ENCODE results near the gene ANXA6.
A peak's percentile ranks its signal among the peaks of the same experiment; 100 is the strongest.

Gene ANXA6

GRCh38 chr5:151058891-151059489, 98.6 kb downstream of the ANXA6 start:
- H3K27ac Mint-ChIP-seq, result peak overlapping the region in 1 of 3 experiments; percentile 13
- H3K36me3 Mint-ChIP-seq (ENCODE audit: low read depth), result peaks cover 40% of the 10 kb centered on the region
- H3K4me3 Mint-ChIP-seq, result no peak overlapping the region
- H3K4me1 Mint-ChIP-seq, result peaks cover 25% of the 10 kb centered on the region
- no peak for TF ChIP-seq CTCF (IDR thresholded peaks at IDR 0.05; ENCODE audit: unreplicated experiment in 3 of 3)
- no peaks in the 10 kb centered on the region for H3K27me3 Mint-ChIP-seq (ENCODE audit: low read depth)
- H3K9me3 Mint-ChIP-seq, result no peaks in the 10 kb centered on the region

GRCh38 chr5:151058301-151058700, 99.3 kb downstream of the ANXA6 start:
- peaks cover 18% of the 10 kb centered on the region for H3K4me1 Mint-ChIP-seq
- H3K4me3 Mint-ChIP-seq, result no peak overlapping the region
- no peak overlapping the region for H3K27ac Mint-ChIP-seq
- H3K36me3 Mint-ChIP-seq (ENCODE audit: low read depth), result peaks cover 40% of the 10 kb centered on the region
- TF ChIP-seq CTCF (IDR thresholded peaks at IDR 0.05; ENCODE audit: unreplicated experiment in 3 of 3), result no peak
- no peaks in the 10 kb centered on the region for H3K9me3 Mint-ChIP-seq
- no peaks in the 10 kb centered on the region for H3K27me3 Mint-ChIP-seq (ENCODE audit: low read depth)

DNA sequence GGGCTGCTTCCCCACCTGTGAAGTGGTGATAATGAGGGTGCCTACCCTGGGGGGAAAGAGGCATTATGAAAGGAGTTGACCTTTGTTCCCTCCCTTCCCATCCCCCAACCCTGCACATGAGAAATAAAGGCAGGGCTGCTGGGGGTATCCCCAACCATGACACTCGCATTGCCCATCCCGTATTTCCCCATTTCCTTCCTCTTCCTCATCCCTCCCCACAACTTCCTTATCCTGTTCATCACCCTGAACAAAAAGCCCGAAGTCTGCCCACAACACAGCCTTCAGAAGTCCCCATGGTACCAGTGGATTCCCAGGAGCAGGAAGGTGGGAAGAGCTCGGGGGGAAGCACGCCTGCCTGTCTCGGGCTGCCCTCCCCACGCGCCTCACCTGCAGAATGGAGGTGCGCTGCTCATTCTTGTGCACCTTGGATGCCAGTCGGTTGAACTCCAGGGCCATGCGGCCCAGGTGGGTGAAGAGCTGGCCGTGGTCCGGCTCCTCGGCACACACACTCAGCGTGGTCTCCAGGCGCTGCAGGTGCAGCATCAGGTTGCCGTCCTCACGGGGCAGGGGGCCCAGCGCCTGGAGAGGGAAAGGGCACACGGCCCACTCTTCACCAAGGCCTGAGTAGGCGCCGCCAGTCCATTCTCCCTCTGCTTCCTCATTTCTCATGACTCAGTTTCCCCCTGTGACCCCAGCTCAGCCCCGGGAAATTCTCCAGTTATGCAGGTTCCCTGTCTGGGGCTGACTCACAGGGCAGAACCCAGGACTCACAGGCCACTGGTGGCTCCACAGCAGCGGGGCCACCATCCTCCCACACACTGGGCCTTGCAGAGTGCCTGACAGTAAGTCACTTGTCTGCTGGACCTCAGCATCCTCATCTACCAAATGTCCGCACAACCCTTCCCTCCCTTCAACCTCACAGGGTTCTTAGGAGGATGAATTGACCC, 100.9 kb downstream of the ANXA6 start:
- no peaks in the 10 kb centered on the region for H3K27me3 Mint-ChIP-seq (ENCODE audit: low read depth)
- no peak overlapping the region for H3K27ac Mint-ChIP-seq
- TF ChIP-seq CTCF (IDR thresholded peaks at IDR 0.05; ENCODE audit: unreplicated experiment in 3 of 3), result no peak
- H3K4me3 Mint-ChIP-seq, result no peak overlapping the region
- peaks cover 12% of the 10 kb centered on the region for H3K4me1 Mint-ChIP-seq
- H3K9me3 Mint-ChIP-seq, result no peaks in the 10 kb centered on the region
- peaks cover 39% of the 10 kb centered on the region for H3K36me3 Mint-ChIP-seq (ENCODE audit: low read depth)

GRCh38 chr5:151055336-151055735, 102.2 kb downstream of the ANXA6 start:
- Mint-ChIP-seq H3K9me3 (no peaks in the 10 kb centered on the region), H3K36me3 (ENCODE audit: low read depth) (peaks cover 35% of the 10 kb centered on the region), H3K27ac (no peak overlapping the region), H3K4me3 (no peak overlapping the region), H3K27me3 (ENCODE audit: low read depth) (no peaks in the 10 kb centered on the region), H3K4me1 (peaks cover 10% of the 10 kb centered on the region)
- TF ChIP-seq CTCF (IDR thresholded peaks at IDR 0.05; ENCODE audit: unreplicated experiment in 3 of 3), result no peak

GRCh38 chr5:151054709-151055108, 102.9 kb downstream of the ANXA6 start:
- H3K9me3 Mint-ChIP-seq, result no peaks in the 10 kb centered on the region
- H3K4me3 Mint-ChIP-seq, result no peak overlapping the region
- no peaks in the 10 kb centered on the region for H3K27me3 Mint-ChIP-seq (ENCODE audit: low read depth)
- no peak overlapping the region for H3K27ac Mint-ChIP-seq
- H3K4me1 Mint-ChIP-seq, result peaks cover 9% of the 10 kb centered on the region
- TF ChIP-seq CTCF (IDR thresholded peaks at IDR 0.05; ENCODE audit: unreplicated experiment in 3 of 3), result no peak
- H3K36me3 Mint-ChIP-seq (ENCODE audit: low read depth), result peaks cover 35% of the 10 kb centered on the region

All from nephron (organoid).